K562 (cell line): ENCODE results near the gene CETN1. TPM values are rescaled to one million over a fixed set of nuclear protein-coding genes. Genes with fewer than 3 reads are reported as not detected.

ENCODE experiments used
- ASH1L ChIP-seq: fragments of 450-650 bp; IDR thresholded peaks from 2 replicates; pipeline ENCODE4 v1.6.1; 2018; ENCODE audit warnings: borderline replicate concordance, mild to moderate bottlenecking, low read depth; ENCODE audit not compliant: partially characterized antibody
- KLF1 ChIP-seq: fragments of 450-650 bp; IDR thresholded peaks from 2 replicates; pipeline ENCODE4 v1.6.1; 2016; ENCODE audit warnings: missing genetic modification characterization, missing compliant biosample characterization
- POLR3G ChIP-seq: IDR thresholded peaks from 2 replicates; pipeline ENCODE4 v1.6.1; 2011; ENCODE audit not compliant: insufficient read length, insufficient replicate concordance; ENCODE audit errors: extremely low read depth
- PTRF ChIP-seq: fragments of 450-650 bp; IDR thresholded peaks from 2 replicates; pipeline ENCODE4 v1.6.1; 2016; ENCODE audit warnings: mild to moderate bottlenecking, missing genetic modification characterization, missing compliant biosample characterization
- SIN3B ChIP-seq: fragments of 450-650 bp; IDR thresholded peaks from 2 replicates; pipeline ENCODE4 v1.6.1; 2017; ENCODE audit warnings: low read depth, mild to moderate bottlenecking, moderate library complexity
- polyA plus RNA-seq, 8 experiments: library from polyadenylated mRNA; depleted of rRNA in 4 of 8; stranded (reverse) in 5 of 8; unstranded in 3 of 8; fragments of >200 nt; fragmentation: Nextera tagmentation in 2 of 8; fragmentation: Illumina TruSeq in 1 of 8; extraction: Ambion mirVana in 2 of 8; extraction: Trizol in 1 of 8; gene quantifications; 2 replicates each; pipeline versions ENCODE4 v1.2.1 to v1.2.3, GENCODE V29; 2011 to 2014; ENCODE audit warnings: inconsistent platforms in 1 of 8, missing spikeins in 1 of 8
- total RNA-seq, 7 experiments: library from RNA; depleted of rRNA in 6 of 7; stranded (reverse); fragments of >200 nt in 6 of 7; fragmentation: Illumina TruSeq in 2 of 7; extraction: Trizol in 2 of 7; gene quantifications; 2 replicates each; pipeline versions ENCODE4 v1.2.1 to v1.2.3, GENCODE V29; 2011 to 2021; ENCODE audit warnings: low replicate concordance in 1 of 7
- TF ChIP-seq, protein P1 (sequence below): IDR thresholded peaks from 3 replicates; pipeline ENCODE4 v1.6.1; 2011; ENCODE audit warnings: borderline replicate concordance, mild to moderate bottlenecking, moderate library complexity; ENCODE audit not compliant: insufficient read length; ENCODE audit errors: extremely low read depth
- TF ChIP-seq, protein P2 (sequence below): fragments of 450-650 bp; IDR thresholded peaks from 2 replicates; pipeline ENCODE4 v1.6.1; 2017; ENCODE audit warnings: antibody characterized with exemption, mild to moderate bottlenecking
- TF ChIP-seq, protein P3 (sequence below): fragments of 450-650 bp; IDR thresholded peaks from 2 replicates; pipeline ENCODE4 v1.6.1; 2016; ENCODE audit warnings: mild to moderate bottlenecking, moderate library complexity

CETN1 gene
- total and polyA plus RNA-seq, 9 of the 15 experiments (the other 6 are each of a cell fraction or from before 2014, with no cell fraction given), result 0.07 to 0.34 (median 0.19) TPM; not detected in 3

DNA sequence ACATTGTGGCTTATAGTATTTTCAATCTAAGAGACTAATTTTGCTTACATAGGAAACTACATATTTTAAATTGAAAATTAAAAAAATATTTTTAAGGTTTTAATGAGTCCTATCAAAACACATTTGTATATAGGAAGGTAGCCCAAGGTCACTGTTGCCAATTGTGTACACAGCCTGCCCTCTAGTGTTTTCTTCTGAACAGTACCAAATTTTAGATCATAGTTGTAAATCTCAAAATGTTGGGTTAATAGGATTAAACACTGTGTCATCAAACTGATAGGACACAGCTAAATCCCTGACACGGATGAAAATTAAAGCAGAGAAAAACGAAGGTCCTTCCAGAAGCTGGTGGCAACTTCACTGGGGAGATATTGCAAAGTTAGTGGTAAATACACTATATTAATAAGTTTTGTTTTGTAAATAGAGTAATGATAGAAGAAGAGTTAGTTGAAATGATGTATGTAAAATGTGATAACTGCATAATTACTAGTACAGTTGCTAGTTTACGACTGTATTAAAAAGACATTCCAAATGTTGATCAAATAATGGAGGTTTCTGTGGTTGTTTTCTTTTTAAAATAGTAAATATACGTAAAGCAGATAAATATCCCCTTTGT is 36.3 kb downstream of the CETN1 start (continued):
- TF ChIP-seq, protein P1, sequence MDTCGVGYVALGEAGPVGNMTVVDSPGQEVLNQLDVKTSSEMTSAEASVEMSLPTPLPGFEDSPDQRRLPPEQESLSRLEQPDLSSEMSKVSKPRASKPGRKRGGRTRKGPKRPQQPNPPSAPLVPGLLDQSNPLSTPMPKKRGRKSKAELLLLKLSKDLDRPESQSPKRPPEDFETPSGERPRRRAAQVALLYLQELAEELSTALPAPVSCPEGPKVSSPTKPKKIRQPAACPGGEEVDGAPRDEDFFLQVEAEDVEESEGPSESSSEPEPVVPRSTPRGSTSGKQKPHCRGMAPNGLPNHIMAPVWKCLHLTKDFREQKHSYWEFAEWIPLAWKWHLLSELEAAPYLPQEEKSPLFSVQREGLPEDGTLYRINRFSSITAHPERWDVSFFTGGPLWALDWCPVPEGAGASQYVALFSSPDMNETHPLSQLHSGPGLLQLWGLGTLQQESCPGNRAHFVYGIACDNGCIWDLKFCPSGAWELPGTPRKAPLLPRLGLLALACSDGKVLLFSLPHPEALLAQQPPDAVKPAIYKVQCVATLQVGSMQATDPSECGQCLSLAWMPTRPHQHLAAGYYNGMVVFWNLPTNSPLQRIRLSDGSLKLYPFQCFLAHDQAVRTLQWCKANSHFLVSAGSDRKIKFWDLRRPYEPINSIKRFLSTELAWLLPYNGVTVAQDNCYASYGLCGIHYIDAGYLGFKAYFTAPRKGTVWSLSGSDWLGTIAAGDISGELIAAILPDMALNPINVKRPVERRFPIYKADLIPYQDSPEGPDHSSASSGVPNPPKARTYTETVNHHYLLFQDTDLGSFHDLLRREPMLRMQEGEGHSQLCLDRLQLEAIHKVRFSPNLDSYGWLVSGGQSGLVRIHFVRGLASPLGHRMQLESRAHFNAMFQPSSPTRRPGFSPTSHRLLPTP, result no peak
- TF ChIP-seq, protein P2, sequence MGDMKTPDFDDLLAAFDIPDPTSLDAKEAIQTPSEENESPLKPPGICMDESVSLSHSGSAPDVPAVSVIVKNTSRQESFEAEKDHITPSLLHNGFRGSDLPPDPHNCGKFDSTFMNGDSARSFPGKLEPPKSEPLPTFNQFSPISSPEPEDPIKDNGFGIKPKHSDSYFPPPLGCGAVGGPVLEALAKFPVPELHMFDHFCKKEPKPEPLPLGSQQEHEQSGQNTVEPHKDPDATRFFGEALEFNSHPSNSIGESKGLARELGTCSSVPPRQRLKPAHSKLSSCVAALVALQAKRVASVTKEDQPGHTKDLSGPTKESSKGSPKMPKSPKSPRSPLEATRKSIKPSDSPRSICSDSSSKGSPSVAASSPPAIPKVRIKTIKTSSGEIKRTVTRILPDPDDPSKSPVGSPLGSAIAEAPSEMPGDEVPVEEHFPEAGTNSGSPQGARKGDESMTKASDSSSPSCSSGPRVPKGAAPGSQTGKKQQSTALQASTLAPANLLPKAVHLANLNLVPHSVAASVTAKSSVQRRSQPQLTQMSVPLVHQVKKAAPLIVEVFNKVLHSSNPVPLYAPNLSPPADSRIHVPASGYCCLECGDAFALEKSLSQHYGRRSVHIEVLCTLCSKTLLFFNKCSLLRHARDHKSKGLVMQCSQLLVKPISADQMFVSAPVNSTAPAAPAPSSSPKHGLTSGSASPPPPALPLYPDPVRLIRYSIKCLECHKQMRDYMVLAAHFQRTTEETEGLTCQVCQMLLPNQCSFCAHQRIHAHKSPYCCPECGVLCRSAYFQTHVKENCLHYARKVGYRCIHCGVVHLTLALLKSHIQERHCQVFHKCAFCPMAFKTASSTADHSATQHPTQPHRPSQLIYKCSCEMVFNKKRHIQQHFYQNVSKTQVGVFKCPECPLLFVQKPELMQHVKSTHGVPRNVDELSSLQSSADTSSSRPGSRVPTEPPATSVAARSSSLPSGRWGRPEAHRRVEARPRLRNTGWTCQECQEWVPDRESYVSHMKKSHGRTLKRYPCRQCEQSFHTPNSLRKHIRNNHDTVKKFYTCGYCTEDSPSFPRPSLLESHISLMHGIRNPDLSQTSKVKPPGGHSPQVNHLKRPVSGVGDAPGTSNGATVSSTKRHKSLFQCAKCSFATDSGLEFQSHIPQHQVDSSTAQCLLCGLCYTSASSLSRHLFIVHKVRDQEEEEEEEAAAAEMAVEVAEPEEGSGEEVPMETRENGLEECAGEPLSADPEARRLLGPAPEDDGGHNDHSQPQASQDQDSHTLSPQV, result no peak
- TF ChIP-seq ASH1L (peak; percentile 56), SIN3B (no peak), KLF1 (tag) (no peak), PTRF (tag) (no peak), POLR3G (no peak)
- TF ChIP-seq, protein P3, sequence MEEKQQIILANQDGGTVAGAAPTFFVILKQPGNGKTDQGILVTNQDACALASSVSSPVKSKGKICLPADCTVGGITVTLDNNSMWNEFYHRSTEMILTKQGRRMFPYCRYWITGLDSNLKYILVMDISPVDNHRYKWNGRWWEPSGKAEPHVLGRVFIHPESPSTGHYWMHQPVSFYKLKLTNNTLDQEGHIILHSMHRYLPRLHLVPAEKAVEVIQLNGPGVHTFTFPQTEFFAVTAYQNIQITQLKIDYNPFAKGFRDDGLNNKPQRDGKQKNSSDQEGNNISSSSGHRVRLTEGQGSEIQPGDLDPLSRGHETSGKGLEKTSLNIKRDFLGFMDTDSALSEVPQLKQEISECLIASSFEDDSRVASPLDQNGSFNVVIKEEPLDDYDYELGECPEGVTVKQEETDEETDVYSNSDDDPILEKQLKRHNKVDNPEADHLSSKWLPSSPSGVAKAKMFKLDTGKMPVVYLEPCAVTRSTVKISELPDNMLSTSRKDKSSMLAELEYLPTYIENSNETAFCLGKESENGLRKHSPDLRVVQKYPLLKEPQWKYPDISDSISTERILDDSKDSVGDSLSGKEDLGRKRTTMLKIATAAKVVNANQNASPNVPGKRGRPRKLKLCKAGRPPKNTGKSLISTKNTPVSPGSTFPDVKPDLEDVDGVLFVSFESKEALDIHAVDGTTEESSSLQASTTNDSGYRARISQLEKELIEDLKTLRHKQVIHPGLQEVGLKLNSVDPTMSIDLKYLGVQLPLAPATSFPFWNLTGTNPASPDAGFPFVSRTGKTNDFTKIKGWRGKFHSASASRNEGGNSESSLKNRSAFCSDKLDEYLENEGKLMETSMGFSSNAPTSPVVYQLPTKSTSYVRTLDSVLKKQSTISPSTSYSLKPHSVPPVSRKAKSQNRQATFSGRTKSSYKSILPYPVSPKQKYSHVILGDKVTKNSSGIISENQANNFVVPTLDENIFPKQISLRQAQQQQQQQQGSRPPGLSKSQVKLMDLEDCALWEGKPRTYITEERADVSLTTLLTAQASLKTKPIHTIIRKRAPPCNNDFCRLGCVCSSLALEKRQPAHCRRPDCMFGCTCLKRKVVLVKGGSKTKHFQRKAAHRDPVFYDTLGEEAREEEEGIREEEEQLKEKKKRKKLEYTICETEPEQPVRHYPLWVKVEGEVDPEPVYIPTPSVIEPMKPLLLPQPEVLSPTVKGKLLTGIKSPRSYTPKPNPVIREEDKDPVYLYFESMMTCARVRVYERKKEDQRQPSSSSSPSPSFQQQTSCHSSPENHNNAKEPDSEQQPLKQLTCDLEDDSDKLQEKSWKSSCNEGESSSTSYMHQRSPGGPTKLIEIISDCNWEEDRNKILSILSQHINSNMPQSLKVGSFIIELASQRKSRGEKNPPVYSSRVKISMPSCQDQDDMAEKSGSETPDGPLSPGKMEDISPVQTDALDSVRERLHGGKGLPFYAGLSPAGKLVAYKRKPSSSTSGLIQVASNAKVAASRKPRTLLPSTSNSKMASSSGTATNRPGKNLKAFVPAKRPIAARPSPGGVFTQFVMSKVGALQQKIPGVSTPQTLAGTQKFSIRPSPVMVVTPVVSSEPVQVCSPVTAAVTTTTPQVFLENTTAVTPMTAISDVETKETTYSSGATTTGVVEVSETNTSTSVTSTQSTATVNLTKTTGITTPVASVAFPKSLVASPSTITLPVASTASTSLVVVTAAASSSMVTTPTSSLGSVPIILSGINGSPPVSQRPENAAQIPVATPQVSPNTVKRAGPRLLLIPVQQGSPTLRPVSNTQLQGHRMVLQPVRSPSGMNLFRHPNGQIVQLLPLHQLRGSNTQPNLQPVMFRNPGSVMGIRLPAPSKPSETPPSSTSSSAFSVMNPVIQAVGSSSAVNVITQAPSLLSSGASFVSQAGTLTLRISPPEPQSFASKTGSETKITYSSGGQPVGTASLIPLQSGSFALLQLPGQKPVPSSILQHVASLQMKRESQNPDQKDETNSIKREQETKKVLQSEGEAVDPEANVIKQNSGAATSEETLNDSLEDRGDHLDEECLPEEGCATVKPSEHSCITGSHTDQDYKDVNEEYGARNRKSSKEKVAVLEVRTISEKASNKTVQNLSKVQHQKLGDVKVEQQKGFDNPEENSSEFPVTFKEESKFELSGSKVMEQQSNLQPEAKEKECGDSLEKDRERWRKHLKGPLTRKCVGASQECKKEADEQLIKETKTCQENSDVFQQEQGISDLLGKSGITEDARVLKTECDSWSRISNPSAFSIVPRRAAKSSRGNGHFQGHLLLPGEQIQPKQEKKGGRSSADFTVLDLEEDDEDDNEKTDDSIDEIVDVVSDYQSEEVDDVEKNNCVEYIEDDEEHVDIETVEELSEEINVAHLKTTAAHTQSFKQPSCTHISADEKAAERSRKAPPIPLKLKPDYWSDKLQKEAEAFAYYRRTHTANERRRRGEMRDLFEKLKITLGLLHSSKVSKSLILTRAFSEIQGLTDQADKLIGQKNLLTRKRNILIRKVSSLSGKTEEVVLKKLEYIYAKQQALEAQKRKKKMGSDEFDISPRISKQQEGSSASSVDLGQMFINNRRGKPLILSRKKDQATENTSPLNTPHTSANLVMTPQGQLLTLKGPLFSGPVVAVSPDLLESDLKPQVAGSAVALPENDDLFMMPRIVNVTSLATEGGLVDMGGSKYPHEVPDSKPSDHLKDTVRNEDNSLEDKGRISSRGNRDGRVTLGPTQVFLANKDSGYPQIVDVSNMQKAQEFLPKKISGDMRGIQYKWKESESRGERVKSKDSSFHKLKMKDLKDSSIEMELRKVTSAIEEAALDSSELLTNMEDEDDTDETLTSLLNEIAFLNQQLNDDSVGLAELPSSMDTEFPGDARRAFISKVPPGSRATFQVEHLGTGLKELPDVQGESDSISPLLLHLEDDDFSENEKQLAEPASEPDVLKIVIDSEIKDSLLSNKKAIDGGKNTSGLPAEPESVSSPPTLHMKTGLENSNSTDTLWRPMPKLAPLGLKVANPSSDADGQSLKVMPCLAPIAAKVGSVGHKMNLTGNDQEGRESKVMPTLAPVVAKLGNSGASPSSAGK, result no peak
